IMR-90 (cell line): ENCODE data around the gene CST4. TPM values are rescaled to one million over a fixed set of nuclear protein-coding genes. Genes with fewer than 3 reads are reported as not detected.

Source experiments
- ATAC-seq: fragments of 200-7000 bp; cut with Tn5 transposase; 2 replicates; pipeline ENCODE4 v1.9.1; 2020; ENCODE audit warnings: low read depth, mild to moderate bottlenecking, moderate library complexity
- BruUV-seq: library from RNA; stranded (reverse); fragments of 400-500 nt; replicated peaks from 2 replicates; lab custom pipeline; 2021; lab: Mats Ljungman, UMichigan
- CTCF ChIA-PET: fragments of 300-600 bp; formaldehyde crosslinking; extraction: SDS; loops from one replicate; lab custom pipeline; 2021; ENCODE audit warnings: antibody characterized with exemption; lab: Yijun Ruan, JAX
- POLR2A ChIA-PET: fragments of 300-600 bp; sonication (Branson Sonifier 250); formaldehyde crosslinking; loops from one replicate; lab custom pipeline; 2022; ENCODE audit warnings: antibody characterized with exemption; ENCODE audit not compliant: unreplicated experiment; lab: Charles Lee
- DNase-seq: peaks from one replicate; pipeline ENCODE4 v3.0.0; 2013
- H2AFZ ChIP-seq: replicated peaks from 2 replicates; pipeline ENCODE3; 2013; ENCODE audit warnings: low read length, mild to moderate bottlenecking; ENCODE audit not compliant: poor library complexity
- H2AK5ac ChIP-seq: 2 replicates; pipeline ENCODE4 v1.6.1; 2013; ENCODE audit warnings: low read depth, low read length, inconsistent platforms
- H2AK9ac ChIP-seq: replicated peaks from 2 replicates; pipeline ENCODE3; 2013; ENCODE audit warnings: mild to moderate bottlenecking, low read depth, low read length, moderate library complexity; ENCODE audit not compliant: poor library complexity
- H2BK120ac ChIP-seq: 2 replicates; pipeline ENCODE4 v1.6.1; 2013; ENCODE audit warnings: low read depth, low read length, inconsistent platforms
- H2BK15ac ChIP-seq: 3 replicates; pipeline ENCODE4 v1.6.1; 2013; ENCODE audit warnings: low read depth, low read length, inconsistent platforms
- H2BK20ac ChIP-seq: 2 replicates; pipeline ENCODE4 v1.6.1; 2013; ENCODE audit warnings: low read depth, mild to moderate bottlenecking, inconsistent platforms, low read length, moderate library complexity
- H2BK5ac ChIP-seq: 2 replicates; pipeline ENCODE4 v1.6.1; 2013; ENCODE audit warnings: mild to moderate bottlenecking, low read depth, low read length, inconsistent platforms; ENCODE audit not compliant: poor library complexity, severe bottlenecking
- H3K14ac ChIP-seq: replicated peaks from 2 replicates; pipeline ENCODE4 v1.6.1; 2013; ENCODE audit warnings: low read depth, low read length, inconsistent platforms
- H3K18ac ChIP-seq: 2 replicates; pipeline ENCODE4 v1.6.1; 2013; ENCODE audit warnings: low read depth, low read length, control low read depth
- H3K23ac ChIP-seq: 2 replicates; pipeline ENCODE4 v1.6.1; 2013; ENCODE audit warnings: low read depth, low read length, inconsistent platforms
- H3K27ac ChIP-seq: 2 replicates; pipeline ENCODE4 v1.5.1; 2013; ENCODE audit warnings: mild to moderate bottlenecking, control low read depth, low read length; ENCODE audit not compliant: insufficient read depth
- H3K27me3 ChIP-seq: 2 replicates; pipeline ENCODE4 v1.6.1; 2013; ENCODE audit warnings: low read length; ENCODE audit not compliant: control insufficient read depth, insufficient read depth
- H3K36me3 ChIP-seq: 2 replicates; pipeline ENCODE4 v1.6.1; 2013; ENCODE audit warnings: low read length, mixed read lengths; ENCODE audit not compliant: control insufficient read depth, insufficient read depth
- H3K4ac ChIP-seq: 2 replicates; pipeline ENCODE4 v1.6.1; 2013; ENCODE audit warnings: low read depth, low read length, inconsistent platforms
- H3K4me1 ChIP-seq: 2 replicates; pipeline ENCODE4 v1.6.1; 2013; ENCODE audit warnings: low read length, mixed read lengths; ENCODE audit not compliant: control insufficient read depth, insufficient read depth
- H3K4me2 ChIP-seq: 2 replicates; pipeline ENCODE4 v1.6.1; 2013; ENCODE audit warnings: low read depth, mild to moderate bottlenecking, control low read depth, low read length, moderate library complexity
- H3K4me3 ChIP-seq: 2 replicates; pipeline ENCODE4 v1.5.1; 2013; ENCODE audit warnings: low read depth, mild to moderate bottlenecking, control low read depth, low read length, moderate library complexity; ENCODE audit not compliant: insufficient read depth
- H3K56ac ChIP-seq: 2 replicates; pipeline ENCODE4 v1.6.1; 2013; ENCODE audit warnings: low read length, inconsistent platforms; ENCODE audit not compliant: insufficient read depth; ENCODE audit errors: extremely low read depth
- H3K79me1 ChIP-seq, 2 experiments: 2 replicates each; pipeline ENCODE4 v1.6.1; 2013; ENCODE audit warnings: low read length in 2 of 2, inconsistent platforms in 1 of 2, low read depth in 1 of 2
- H3K9ac ChIP-seq: 2 replicates; pipeline ENCODE4 v1.6.1; 2013; ENCODE audit warnings: low read depth, low read length, control low read depth
- H3K9me1 ChIP-seq: 2 replicates; pipeline ENCODE4 v1.6.1; 2013; ENCODE audit warnings: low read length, inconsistent platforms; ENCODE audit not compliant: insufficient read depth
- H3K9me3 ChIP-seq: 2 replicates; pipeline ENCODE4 v1.6.1; 2013; ENCODE audit warnings: low read length; ENCODE audit not compliant: control insufficient read depth, insufficient read depth
- H4K20me1 ChIP-seq: 2 replicates; pipeline ENCODE4 v1.6.1; 2013; ENCODE audit warnings: low read length, inconsistent platforms; ENCODE audit not compliant: insufficient read depth
- H4K5ac ChIP-seq: 2 replicates; pipeline ENCODE4 v1.6.1; 2013; ENCODE audit warnings: mild to moderate bottlenecking, low read depth, low read length, control low read depth
- H4K8ac ChIP-seq, 2 experiments: 2 replicates each; pipeline ENCODE4 v1.6.1; 2013; ENCODE audit warnings: low read depth in 2 of 2, low read length in 2 of 2, control low read depth in 1 of 2, inconsistent platforms in 1 of 2
- H4K91ac ChIP-seq: 2 replicates; pipeline ENCODE4 v1.6.1; 2013; ENCODE audit warnings: low read depth, low read length, inconsistent platforms; ENCODE audit not compliant: insufficient read depth
- BHLHE40 ChIP-seq: fragments of 150-350 bp; IDR thresholded peaks from 2 replicates; pipeline ENCODE4 v1.6.1; 2016; ENCODE audit warnings: mild to moderate bottlenecking, low read depth, low read length
- CEBPB ChIP-seq: IDR thresholded peaks from 2 replicates; pipeline ENCODE4 v1.6.1; 2012; ENCODE audit warnings: low read depth, low read length, improper control_type of control experiment
- CHD1 ChIP-seq: IDR thresholded peaks from 2 replicates; pipeline ENCODE4 v1.6.1; 2012; ENCODE audit warnings: low read depth, low read length, improper control_type of control experiment
- CTCF ChIP-seq: conservative IDR thresholded peaks from 2 replicates; pipeline ENCODE4 v1.5.1; 2012; ENCODE audit warnings: mild to moderate bottlenecking, low read depth, low read length, improper control_type of control experiment
- ELK1 ChIP-seq: fragments of 150-350 bp; IDR thresholded peaks from 2 replicates; pipeline ENCODE4 v1.6.1; 2016; ENCODE audit warnings: low read depth, mild to moderate bottlenecking, low read length, moderate library complexity, borderline replicate concordance
- FOS ChIP-seq: fragments of 150-350 bp; IDR thresholded peaks from 2 replicates; pipeline ENCODE4 v1.6.1; 2016; ENCODE audit warnings: low read depth, low read length
- MAFK ChIP-seq: IDR thresholded peaks from 2 replicates; pipeline ENCODE4 v1.6.1; 2012; ENCODE audit warnings: low read depth, low read length, improper control_type of control experiment
- MAZ ChIP-seq: IDR thresholded peaks from 2 replicates; pipeline ENCODE4 v1.6.1; 2012; ENCODE audit warnings: low read depth, mild to moderate bottlenecking, low read length, improper control_type of control experiment, moderate library complexity, borderline replicate concordance
- MXI1 ChIP-seq: IDR thresholded peaks from 2 replicates; pipeline ENCODE4 v1.6.1; 2012; ENCODE audit warnings: low read depth, mild to moderate bottlenecking, low read length, moderate library complexity, borderline replicate concordance
- NFE2L2 ChIP-seq: fragments of 150-350 bp; IDR thresholded peaks from 2 replicates; pipeline ENCODE4 v1.6.1; 2016; ENCODE audit warnings: low read depth, mild to moderate bottlenecking, low read length
- POLR2A ChIP-seq: IDR thresholded peaks from 2 replicates; pipeline ENCODE4 v1.6.1; 2012; ENCODE audit warnings: mild to moderate bottlenecking, low read depth, low read length
- RAD21 ChIP-seq: IDR thresholded peaks from 2 replicates; pipeline ENCODE4 v1.6.1; 2012; ENCODE audit warnings: low read length, improper control_type of control experiment
- RCOR1 ChIP-seq: IDR thresholded peaks from 2 replicates; pipeline ENCODE4 v1.6.1; 2012; ENCODE audit warnings: mild to moderate bottlenecking, low read length, improper control_type of control experiment; ENCODE audit not compliant: insufficient replicate concordance
- RFX5 ChIP-seq: IDR thresholded peaks from 2 replicates; pipeline ENCODE4 v1.8.0; 2012; ENCODE audit warnings: low read depth, mild to moderate bottlenecking, low read length, moderate library complexity
- SMC3 ChIP-seq: fragments of 150-350 bp; IDR thresholded peaks from 2 replicates; pipeline ENCODE4 v1.6.1; 2016; ENCODE audit warnings: low read depth, mild to moderate bottlenecking, antibody characterized with exemption, low read length, moderate library complexity
- WGBS, 2 experiments: methylation state at CpG; one replicate each; pipeline versions ENCODE4 v1.1.5 to v1.1.7; 2013; ENCODE audit warnings: missing lambda C conversion rate in 2 of 2; ENCODE audit not compliant: insufficient read length in 1 of 2; ENCODE audit errors: extremely low coverage in 2 of 2; 5-methylcytosine and 5-hydroxymethylcytosine counted together
- dilution Hi-C: fragments of 300-500 bp; cut with HindIII; formaldehyde crosslinking; loops from one replicate; pipeline ENCODE4 v1.14.3; 2018; ENCODE audit warnings: low sequenced_read_pairs; ENCODE audit not compliant: unreplicated experiment
- in situ Hi-C: fragments of 300-500 bp; cut with MboI; formaldehyde crosslinking; loops from 3 replicates; pipeline ENCODE4 v1.14.3; 2019; ENCODE audit warnings: low sequenced_read_pairs, inconsistent platforms, mixed read lengths
- intact Hi-C: fragments of 100-400 bp; cut with micrococcal nuclease; formaldehyde crosslinking; loops from 2 replicates; pipeline ENCODE4 v1.10.0; 2022
- polyA plus RNA-seq, 3 experiments: library from polyadenylated mRNA; depleted of rRNA; stranded (reverse); fragments of >200 nt; gene quantifications; 2 replicates each; pipeline ENCODE4 v1.2.3, GENCODE V29; 2012; ENCODE audit warnings: low replicate concordance in 1 of 3
- total RNA-seq: library from RNA; depleted of rRNA; stranded (reverse); fragments of >200 nt; gene quantifications from 2 replicates; pipeline ENCODE4 v1.2.3, GENCODE V29; 2012
- TF ChIP-seq, protein P1 (sequence below): fragments of 150-350 bp; IDR thresholded peaks from 2 replicates; pipeline ENCODE4 v1.6.1; 2017; ENCODE audit warnings: mild to moderate bottlenecking, antibody characterized with exemption, low read length, low read depth

The CST4 gene
- total and polyA plus RNA-seq, 2 of the 4 experiments (the other 2 are of a cell fraction) = not detected

DNA sequence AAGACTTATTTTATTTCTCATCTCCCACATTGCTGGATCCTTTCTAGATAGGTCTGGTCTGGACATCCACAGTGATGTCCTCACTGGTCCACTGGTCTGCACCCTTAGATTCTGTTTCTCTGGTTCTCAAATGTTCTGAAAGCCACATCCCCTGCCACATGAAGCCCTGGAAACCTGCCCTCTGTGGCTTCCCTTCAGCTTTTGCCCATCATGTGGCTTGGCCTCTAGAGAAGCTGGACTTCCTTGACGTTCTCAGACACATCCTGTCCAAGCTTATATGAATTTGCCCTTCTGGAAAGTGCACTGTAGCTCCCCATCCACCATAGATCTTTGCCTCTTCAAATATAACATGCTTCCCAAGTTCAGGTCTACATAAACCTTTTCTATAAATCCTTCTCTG is 18.5 kb downstream of the CST4 start:
- dilution Hi-C loops = no loop called here
- WGBS, 2 experiments = no CpG with 5 or more reads among the region's 1 CpG
- DNase-seq = no peak
- H2BK120ac ChIP-seq = no peak overlapping the region
- H2AFZ ChIP-seq = no peak overlapping the region
- no peak overlapping the region for H3K23ac ChIP-seq
- H4K20me1 ChIP-seq = no peaks in the 10 kb centered on the region
- H2AK9ac ChIP-seq = no peak overlapping the region
- H4K5ac ChIP-seq = no peak overlapping the region
- ChIA-PET POLR2A (no interaction called here), CTCF (no interaction called here)
- no peak overlapping the region for H3K27ac ChIP-seq
- no peak overlapping the region for H3K4me3 ChIP-seq
- no peak overlapping the region for H4K91ac ChIP-seq
- no peak overlapping the region for H3K4me2 ChIP-seq
- no peak overlapping the region for H3K9ac ChIP-seq
- no peak overlapping the region for H3K56ac ChIP-seq
- intact Hi-C loops = no loop called here
- H2AK5ac ChIP-seq = no peak overlapping the region
- H3K27me3 ChIP-seq = peaks cover 5% of the 10 kb centered on the region; the same call in 1 of the 2 replicates
- H3K14ac ChIP-seq = no peak overlapping the region
- in situ Hi-C loops = no loop called here
- no peaks in the 10 kb centered on the region for H3K36me3 ChIP-seq
- no peak for TF ChIP-seq BHLHE40
- no peak for TF ChIP-seq MAZ
- no peak for TF ChIP-seq CTCF
- no peak for TF ChIP-seq MXI1
- no peak for TF ChIP-seq CHD1
- TF ChIP-seq FOS = no peak
- no peak for TF ChIP-seq MAFK
- TF ChIP-seq ELK1 = no peak
- TF ChIP-seq CEBPB = no peak
- no peak for TF ChIP-seq RCOR1
- TF ChIP-seq RAD21 = no peak
- TF ChIP-seq RFX5 = no peak
- TF ChIP-seq, protein P1, sequence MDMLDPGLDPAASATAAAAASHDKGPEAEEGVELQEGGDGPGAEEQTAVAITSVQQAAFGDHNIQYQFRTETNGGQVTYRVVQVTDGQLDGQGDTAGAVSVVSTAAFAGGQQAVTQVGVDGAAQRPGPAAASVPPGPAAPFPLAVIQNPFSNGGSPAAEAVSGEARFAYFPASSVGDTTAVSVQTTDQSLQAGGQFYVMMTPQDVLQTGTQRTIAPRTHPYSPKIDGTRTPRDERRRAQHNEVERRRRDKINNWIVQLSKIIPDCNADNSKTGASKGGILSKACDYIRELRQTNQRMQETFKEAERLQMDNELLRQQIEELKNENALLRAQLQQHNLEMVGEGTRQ = no peak
- no peak for TF ChIP-seq NFE2L2
- no peak for TF ChIP-seq POLR2A
- no peak for TF ChIP-seq SMC3
- no peak overlapping the region for H2BK20ac ChIP-seq
- no peak overlapping the region for H3K4ac ChIP-seq
- H4K8ac ChIP-seq = no peak overlapping the region
- no peaks in the 10 kb centered on the region for H3K79me1 ChIP-seq
- H2BK15ac ChIP-seq = no peak overlapping the region
- ATAC-seq = no peak
- H3K9me3 ChIP-seq = no peaks in the 10 kb centered on the region
- BruUV-seq = no TSS peak
- H2BK5ac ChIP-seq = no peak overlapping the region
- H3K18ac ChIP-seq = no peak overlapping the region
- no peaks in the 10 kb centered on the region for H3K4me1 ChIP-seq
- H3K9me1 ChIP-seq = no peaks in the 10 kb centered on the region
